GM19395 (cell line): ENCODE data around the gene GPR55.

Experiments used
- ATAC-seq: cut with Tn5 transposase; IDR thresholded peaks from one replicate; pipeline ENCODE4 v1.9.1; 2021; ENCODE audit warnings: mild to moderate bottlenecking, moderate library complexity; ENCODE audit not compliant: unreplicated experiment

Gene GPR55

DNA sequence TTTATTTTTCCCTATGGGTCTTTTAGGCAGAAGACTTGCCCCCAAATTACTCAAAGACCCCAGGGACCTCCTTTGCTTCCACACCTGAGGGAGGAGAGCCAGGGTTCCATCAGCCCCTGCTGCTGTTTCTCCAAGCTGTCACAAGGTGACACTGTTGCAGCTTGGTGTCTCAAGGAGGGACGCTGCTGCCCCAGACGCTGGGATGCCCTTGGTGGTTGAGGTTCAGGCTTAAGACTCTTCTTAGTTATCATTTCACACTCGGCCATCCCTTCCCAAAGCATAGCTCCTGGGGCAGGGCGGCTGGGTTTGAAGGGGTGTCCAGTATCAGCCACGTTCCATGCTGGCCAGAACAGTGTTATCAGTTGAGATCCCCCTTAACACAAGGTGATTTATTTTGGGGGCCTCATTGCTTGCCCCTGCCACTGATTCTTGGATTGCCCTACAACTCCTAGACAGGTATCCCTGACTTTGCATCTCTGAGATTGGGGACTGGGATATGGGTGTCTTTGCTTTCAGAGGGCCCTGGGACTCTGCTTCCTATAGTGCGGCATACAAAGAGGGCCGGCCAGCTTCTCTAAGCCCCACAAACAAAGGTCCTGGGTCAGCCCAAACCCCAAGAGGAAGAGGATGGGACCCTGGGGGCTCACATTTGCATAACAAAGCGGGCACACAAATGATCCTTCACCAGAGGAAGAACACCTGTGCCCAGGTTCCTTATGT is 22.7 kb downstream of the GPR55 start:
- ATAC-seq: peak; percentile 73

GRCh38 chr2:230901006-230901405 is 24.0 kb downstream of the GPR55 start:
- ATAC-seq: no peak

DNA sequence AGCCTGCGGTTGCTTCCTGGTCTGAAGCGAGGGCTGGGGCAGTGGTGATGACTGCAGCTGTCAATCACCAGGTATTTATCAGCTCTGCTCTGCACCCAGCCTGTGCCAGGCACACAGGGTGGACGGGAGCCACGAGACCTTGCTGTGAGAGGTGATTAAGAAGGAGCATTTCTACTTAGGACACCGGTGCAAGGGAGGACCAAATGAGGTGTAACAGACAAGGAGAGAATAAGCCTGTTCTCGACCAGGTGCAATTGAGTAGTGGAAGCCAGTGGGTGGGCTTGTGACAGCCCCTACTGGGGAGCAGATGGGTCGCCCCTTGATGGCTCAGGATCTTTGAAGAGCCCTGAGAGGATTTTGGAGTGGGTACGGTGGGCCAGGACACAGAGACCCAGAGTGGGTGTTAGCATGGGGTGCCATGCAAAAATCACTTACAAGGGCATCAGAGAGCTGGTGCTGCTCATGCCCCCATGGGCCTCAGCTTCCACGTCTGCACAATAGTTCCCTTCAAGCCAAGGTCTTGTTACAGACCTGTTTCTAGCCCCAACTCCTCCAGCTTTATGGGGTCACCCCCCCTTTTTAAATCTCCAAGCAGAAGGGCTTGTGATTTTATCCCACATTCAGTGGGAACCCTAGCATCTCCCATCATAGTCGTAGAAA is 24.6 kb downstream of the GPR55 start:
- ATAC-seq: no peak

- ATAC-seq: no peak
These were observed 25.3 kb downstream of the GPR55 start for GRCh38 chr2:230899786-230900185.

- ATAC-seq: no peak
These were observed 25.8 kb downstream of the GPR55 start for GRCh38 chr2:230899287-230899686.

DNA sequence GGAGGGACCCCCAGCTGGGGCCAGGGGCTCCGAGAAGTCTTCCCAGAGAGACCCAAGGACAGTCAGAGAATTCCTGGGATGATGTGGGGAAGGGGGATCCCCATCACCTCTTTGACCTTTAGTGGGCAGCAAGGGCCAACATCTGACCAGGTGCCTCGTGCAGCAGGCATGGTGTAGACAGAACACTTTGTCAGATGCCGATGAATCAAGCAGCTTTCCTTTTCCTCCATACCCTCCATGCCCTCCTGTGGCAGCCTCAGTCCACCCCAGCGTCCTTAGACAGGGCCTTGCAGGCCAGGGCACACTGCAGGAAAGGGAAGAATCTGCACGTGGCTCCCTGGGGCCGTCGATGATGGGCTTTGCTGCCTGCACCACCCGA is 26.3 kb downstream of the GPR55 start:
- ATAC-seq: no peak

DNA sequence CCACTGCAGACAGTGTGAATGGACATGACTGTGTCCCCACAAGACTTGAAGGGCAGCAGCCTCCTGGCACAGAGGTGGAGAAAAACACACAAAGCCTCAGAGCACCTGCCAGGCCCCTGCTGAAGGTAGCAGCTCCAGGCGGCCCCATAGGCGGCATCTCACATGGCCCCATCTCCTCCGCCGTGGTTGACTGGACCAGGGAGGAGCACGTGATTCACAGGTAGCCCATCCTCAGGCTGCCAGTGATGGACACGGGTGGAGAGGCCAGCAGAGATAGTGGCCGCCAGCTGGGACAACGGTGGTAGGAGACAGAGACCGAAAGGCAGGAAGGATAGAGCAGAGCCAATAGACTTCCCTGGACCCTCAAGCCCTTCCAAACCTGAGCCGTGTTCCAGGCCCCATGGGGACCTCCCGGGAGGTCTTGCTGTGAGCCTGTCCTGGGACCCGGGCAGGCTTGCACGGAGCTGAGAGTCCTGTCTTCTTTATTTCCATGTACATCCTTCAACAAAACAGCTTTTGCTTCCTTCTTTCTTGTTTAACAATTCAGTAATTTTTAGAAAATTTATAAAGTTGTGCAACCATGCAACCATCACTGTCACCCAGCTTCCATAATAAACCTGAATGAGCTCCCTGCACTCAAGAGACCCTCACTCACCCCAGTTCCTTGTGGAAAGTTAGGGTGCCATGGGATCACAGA is 26.9 kb downstream of the GPR55 start:
- ATAC-seq: no peak

- ATAC-seq: no peak
These were observed 28.5 kb downstream of the GPR55 start for GRCh38 chr2:230896346-230897115.

DNA sequence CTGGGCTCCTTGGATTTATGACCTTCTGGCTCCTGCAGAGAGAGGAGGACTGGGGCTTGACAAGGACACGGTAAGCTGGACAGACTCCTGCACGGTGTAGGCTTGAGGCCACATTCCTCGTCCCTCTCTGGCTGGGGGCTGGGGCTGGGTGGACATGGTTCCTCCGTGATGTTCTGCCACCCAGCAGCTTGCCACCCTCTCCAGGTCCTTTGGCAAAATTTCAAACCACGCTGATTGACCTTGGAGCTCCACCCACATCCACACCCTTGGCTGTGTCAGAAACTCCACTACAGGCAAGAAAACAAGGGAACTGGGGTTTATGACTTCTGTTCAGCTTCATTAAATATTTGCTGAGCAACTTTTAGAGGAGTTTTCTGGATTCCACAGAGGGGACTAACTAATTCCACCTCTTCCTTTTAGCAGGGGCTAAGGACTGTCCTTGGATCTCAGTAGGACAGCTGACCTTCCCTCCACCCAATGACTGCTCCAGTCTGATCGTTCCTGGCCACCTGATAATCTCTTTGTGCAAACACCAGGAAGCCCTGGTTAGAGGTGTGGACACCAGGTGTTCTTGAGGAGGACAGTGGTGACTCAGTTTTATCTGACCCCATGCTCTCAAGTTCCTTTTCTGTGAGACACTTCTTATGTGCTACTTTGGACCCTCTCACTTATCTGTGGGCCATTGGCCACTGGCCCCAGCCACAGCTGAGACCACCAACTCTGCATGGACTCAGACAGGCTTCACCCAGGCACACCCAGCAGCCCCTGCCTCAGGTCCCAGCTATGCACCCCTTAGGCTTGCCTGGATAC is 29.3 kb downstream of the GPR55 start:
- no peak for ATAC-seq

DNA sequence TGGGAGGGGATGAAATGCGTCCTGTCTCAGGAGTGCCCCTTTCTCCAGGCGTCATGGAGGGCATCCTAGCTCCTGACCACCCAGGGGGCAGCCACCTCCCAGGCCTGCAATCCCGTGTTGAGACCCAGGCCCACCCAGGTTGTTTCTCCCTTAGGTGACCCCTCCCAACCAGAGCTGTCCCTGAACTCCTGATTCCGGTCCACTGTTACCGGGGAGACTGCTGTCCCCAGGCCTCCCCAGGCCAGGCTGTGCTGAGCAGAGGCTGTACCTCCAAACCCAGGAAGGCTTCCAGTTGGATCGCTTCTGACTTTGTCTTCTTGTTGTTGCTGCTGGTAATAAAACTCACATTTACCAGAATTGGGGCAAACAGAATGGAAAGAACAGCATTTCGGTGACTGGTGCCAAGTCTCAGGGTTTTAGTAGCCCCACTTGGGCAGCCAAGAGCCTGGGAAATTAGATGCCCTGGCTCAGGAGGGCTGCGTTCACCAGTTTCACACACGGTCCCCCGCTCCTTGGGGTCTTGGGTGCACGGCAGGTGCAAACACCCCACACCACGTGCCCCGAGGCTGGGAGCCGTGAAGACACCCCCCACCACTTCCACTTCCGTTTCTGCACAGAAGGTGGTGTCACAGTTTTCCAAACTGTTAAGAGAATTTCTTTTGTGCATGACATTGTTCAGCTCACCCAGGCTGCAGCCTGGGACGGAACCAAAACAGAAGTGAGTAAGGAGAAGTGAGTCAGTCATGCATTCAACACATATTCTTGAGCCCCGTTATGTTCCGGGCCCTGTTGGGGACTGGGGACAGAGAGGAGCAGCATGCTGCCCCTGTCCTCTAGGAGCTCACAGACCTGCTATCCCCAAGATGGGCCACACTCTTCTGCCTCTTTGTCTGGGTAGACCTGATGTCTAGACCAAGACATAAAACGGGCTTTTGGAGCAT is 30.9 kb downstream of the GPR55 start:
- ATAC-seq: peak; percentile 65

- peak; percentile 57 for ATAC-seq
These were observed 31.7 kb downstream of the GPR55 start for GRCh38 chr2:230893338-230893737.

DNA sequence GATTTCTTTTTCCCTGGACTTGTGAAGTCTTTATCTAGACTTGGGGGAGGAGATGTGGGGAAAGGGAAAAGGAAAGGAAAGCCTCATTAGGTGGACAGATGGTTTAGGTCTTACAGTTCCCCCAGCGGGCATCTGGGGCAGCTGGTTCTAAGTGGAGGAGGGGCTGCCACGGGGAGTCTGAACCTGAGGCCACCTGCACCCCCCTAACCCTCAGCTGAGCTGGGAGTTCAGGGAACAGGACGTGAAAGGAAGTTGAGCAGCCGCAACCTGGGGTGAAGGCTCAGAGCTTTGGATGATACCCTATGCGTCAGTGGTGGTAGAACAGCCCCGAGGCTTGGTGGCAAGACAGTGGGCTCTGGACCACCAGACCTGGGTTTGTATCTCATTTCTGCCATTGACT is 33.5 kb downstream of the GPR55 start:
- ATAC-seq: no peak

DNA sequence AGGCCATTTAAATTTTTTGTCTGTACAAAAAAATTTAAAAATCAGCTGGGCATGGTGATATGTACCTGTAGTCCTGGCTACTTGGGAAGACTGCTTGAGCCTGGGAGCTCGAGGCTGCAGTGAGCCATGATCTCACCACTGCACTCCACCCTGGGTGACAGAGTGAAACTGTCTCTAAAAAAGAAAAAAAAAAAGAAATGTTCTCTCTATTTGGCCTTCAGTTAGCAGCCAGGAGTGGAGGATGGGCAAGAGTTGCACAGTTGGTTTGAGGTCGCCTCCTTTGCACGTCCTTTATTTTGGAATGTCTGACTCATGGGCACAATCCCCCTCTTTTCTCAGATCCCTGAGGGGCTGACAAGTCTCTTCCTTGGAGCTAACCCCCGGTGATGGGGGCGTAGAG is 34.0 kb downstream of the GPR55 start:
- ATAC-seq: no peak

- no peak for ATAC-seq
These were observed 34.4 kb downstream of the GPR55 start for GRCh38 chr2:230890646-230891045.

DNA sequence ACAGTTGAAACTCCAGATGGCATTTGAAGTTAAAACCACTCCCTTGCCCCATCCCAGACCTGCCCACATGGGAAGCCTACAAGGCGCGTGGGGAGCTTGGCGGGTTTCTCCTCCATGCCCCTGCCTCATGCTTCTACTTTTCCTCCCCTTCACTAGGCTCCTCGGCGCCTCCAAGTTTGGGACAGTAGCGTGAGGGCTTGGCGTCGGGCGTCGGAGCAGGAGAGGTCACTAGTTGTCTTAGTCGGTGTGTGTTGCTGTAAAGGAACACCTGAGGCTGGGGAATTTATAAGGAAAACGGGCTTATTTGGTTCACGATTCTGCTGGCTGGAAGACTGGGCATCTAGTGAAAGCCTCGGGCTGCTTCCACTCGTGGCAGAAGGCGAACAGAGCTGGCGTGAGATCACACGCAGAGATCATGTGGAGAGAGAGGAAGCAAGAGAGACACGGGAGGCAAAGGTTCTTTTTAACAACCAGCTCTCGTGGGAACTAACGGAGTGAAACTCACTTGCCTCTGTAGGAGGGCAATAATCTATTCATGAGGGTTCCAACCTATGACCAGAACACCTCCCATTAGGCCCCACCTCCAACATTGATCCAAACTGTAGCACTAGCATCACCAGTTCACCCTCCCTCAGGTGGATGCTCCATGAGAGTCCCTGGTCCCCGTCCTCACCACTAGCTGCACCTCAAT is 35.0 kb downstream of the GPR55 start:
- ATAC-seq: no peak

DNA sequence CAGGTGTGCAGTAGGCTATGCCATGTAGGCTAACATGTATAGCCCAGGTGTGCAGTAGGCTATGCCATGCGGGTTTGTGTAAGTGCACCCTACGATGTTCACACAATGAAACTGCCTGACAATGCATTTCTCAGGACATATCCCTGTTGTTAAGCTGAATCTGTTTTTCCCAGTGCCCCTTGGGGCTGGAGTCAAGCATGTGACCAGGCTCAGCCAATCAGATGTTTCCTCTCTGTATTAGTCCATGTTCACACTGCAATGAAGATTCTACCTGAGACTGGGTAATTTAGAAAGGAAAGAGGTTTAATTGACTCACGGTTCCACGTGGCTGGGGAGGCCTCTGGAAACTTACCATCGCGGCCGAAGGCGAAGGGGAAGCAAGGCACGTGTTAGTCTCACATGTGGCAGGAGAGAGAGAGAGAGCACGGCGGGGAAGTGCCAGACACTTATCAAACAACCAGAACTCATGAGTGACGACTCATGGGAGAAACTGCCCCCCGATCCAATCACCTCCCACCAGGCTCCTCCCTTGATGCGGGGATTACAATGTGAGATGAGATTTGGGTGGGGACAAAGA is 36.1 kb downstream of the GPR55 start:
- no peak for ATAC-seq

DNA sequence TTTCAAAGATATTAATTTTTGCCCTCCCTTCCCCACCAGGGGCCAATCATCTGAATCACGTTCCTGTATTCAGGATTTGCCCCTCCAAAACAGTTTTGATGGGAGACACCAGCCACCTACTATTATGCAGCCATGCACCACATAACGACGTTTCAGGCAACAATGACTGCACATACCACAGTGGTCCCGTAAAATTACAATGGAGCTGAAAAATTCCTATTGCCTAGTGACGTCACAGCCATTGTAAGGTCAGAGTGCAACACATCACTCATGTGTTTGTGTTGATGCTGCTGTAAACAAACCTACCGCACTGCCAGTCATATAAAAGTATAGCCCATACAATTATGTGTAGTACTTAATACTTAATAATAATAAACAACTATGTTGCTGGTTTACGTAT is 37.7 kb downstream of the GPR55 start:
- no peak for ATAC-seq

GRCh38 chr2:230886671-230887071 is 38.4 kb downstream of the GPR55 start:
- no peak for ATAC-seq

DNA sequence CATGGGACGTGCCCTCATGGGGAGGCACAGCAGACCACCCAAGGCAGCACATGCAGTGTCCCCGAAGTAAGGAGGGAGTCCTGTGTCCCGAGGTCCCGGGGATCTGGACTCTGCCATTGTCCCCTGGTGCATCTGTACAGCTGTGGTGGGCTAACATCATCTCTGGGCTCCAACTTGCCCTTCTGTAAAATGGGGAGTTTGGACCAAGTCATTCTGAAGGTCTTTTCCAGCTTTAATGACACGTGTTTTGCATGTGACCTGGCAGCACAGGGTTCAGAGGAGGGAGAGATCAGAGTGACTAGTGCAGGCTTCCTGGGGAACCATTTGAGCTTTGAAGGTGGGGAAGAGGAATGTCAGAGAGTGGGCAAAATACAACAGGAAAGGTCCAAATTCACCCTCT is 38.8 kb downstream of the GPR55 start:
- ATAC-seq: no peak
